ENCODE results near the gene PEX3. TPM values are rescaled to one million over a fixed set of nuclear protein-coding genes. Genes with fewer than 3 reads are reported as not detected.
"Not testable (repeated sequence)": the region's sequence is repeated elsewhere in the genome, so short reads cannot be mapped to it uniquely, and the experiment has no call there.

The PEX3 gene
- total RNA-seq, 1 experiment from 2014 or later, result 8.8 TPM

GRCh38 chr6:143441010-143441409, 9.6 kb upstream of the PEX3 start:
- no peak for DNase-seq (ENCODE audit: low read depth)
- in situ Hi-C loops (cut with HindIII; ENCODE audit: low pct_unique_long_range_greater_than_20kb, low sequenced_read_pairs), result no loop called here

- no peak for DNase-seq (ENCODE audit: low read depth)
- in situ Hi-C loops (cut with HindIII; ENCODE audit: low pct_unique_long_range_greater_than_20kb, low sequenced_read_pairs), result no loop called here
Observed at GRCh38 chr6:143441680-143442545, 8.7 kb upstream of the PEX3 start.

DNA sequence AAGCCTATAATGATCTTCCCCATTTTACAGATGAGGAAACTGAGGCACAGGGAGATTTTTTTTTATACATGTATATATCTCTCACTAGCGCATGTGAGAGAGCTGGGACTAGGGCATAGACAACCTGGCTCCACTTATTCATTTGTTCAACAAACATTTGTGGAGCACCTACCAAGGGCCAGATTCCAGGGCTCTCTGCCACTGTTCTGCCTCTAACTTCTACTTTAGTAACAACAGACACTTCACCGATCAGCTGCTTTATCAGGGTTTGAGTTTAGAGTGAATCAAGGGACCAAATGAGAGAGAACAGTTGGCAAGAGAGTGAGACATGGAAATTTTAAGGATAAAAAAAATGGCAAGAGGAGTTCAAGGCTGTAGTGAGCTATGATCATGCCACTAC, 7.5 kb upstream of the PEX3 start:
- in situ Hi-C loops (cut with HindIII; ENCODE audit: low pct_unique_long_range_greater_than_20kb, low sequenced_read_pairs), result no loop called here
- DNase-seq (ENCODE audit: low read depth), result no peak

GRCh38 chr6:143447865-143448264, 2.7 kb upstream of the PEX3 start:
- in situ Hi-C loops (cut with HindIII; ENCODE audit: low pct_unique_long_range_greater_than_20kb, low sequenced_read_pairs); DNase-seq (ENCODE audit: low read depth): not testable (repeated sequence)

DNA sequence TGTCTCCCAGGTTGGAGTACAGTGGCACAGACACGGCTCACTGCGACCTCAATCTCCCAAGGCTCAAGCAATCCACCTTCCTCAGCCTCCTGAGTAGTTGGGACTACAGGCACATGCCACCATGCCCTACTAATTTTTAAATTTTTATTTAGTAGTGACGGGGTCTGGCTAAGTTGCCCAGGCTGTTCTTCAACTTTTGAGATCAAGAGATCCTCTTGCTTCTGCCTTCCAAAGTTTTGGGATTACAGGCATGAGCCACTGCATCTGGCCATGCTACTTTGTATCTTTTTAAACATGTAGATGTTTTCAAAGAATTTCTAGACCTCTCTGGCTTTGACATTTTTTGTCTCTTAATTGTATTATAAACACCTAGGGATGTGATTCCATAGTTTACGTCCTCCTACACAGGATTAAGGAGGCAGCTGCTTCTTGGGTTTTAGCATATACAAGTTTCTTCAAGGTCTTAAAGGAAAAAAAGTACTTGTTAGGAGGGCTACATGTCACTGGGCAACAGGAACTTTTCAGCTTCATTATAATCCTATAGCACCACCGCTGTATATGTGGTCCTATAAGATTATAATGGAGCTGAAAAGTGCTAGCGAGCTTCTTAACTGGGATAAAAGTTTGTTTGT, 1.4 kb upstream of the PEX3 start:
- in situ Hi-C loops (cut with HindIII; ENCODE audit: low pct_unique_long_range_greater_than_20kb, low sequenced_read_pairs), result no loop called here

GRCh38 chr6:143449714-143450452, 722 bp upstream of the PEX3 start:
- DNase-seq (ENCODE audit: low read depth), result peak; percentile 24

More for the DNA sequence above, 1.4 kb upstream of the PEX3 start:
- no peak for DNase-seq (ENCODE audit: low read depth)

GRCh38 chr6:143451531-143451930, 926 bp downstream of the PEX3 start:
- in situ Hi-C loops (cut with HindIII; ENCODE audit: low pct_unique_long_range_greater_than_20kb, low sequenced_read_pairs), result no loop called here
- no peak for DNase-seq (ENCODE audit: low read depth)

More at GRCh38 chr6:143449714-143450452, 722 bp upstream of the PEX3 start:
- in situ Hi-C loops (cut with HindIII; ENCODE audit: low pct_unique_long_range_greater_than_20kb, low sequenced_read_pairs), result no loop called here

DNA sequence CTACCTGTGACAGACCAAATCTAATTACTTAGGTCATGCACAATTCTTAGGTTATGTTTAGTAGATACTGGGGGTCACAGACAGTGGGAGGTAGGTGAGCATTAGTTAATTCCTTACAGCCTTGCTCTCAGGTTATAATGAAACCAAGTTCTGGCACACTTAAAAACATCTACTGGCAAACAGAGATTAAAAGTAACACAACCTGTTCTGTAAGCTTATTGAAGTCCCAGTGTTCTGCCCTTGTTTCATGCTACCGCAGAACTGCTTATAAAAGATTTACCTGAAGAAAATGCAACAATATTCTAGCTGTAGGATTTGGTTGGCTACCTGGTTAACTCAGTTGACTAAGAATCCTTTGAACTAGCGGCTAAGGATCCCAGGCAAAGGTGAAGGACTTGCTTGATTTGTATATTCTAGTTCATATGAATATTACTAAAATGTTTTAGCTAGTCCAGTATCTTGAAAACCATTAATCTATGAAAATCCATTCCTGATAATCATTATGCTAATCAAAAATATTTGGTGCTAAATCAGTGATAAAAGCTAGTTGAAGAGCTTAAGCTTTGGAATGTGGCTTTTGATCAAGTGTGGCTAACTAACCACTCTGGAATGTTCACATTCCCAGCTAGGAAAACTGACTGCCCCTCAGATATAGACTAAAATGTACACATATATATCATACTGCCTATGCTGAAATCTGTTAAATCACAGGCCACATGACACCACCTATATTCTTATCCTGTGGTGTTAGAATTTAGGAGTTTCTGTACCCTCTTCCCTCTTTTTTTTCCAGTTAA, 7.2 kb downstream of the PEX3 start:
- in situ Hi-C loops (cut with HindIII; ENCODE audit: low pct_unique_long_range_greater_than_20kb, low sequenced_read_pairs), result no loop called here
- no peak for DNase-seq (ENCODE audit: low read depth)

GRCh38 chr6:143465546-143465945, 14.9 kb downstream of the PEX3 start:
- no peak for DNase-seq (ENCODE audit: low read depth)
- in situ Hi-C loops (cut with HindIII; ENCODE audit: low pct_unique_long_range_greater_than_20kb, low sequenced_read_pairs), result no loop called here

- no peak for DNase-seq (ENCODE audit: low read depth)
- in situ Hi-C loops (cut with HindIII; ENCODE audit: low pct_unique_long_range_greater_than_20kb, low sequenced_read_pairs), result no loop called here
Observed at GRCh38 chr6:143468026-143468425, 17.4 kb downstream of the PEX3 start.

DNA sequence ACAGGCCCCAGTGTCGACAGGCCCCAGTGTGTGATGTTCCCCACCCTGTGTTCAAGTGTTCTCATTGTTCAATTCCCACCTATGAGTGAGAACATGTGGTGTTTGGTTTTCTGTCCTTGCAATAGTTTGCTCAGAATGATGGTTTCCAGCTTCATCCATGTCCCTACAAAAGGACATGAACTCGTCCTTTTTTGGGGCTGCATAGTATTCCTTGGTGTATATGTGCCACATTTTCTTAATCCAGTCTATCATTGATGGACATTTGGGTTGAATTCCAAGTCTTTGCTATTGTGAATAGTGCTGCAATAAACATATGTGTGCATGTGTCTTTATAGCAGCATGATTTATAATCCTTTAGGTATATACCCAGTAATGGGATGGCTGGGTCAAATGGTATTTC, 18.2 kb downstream of the PEX3 start:
- in situ Hi-C loops (cut with HindIII; ENCODE audit: low pct_unique_long_range_greater_than_20kb, low sequenced_read_pairs), result not testable (repeated sequence)

DNA sequence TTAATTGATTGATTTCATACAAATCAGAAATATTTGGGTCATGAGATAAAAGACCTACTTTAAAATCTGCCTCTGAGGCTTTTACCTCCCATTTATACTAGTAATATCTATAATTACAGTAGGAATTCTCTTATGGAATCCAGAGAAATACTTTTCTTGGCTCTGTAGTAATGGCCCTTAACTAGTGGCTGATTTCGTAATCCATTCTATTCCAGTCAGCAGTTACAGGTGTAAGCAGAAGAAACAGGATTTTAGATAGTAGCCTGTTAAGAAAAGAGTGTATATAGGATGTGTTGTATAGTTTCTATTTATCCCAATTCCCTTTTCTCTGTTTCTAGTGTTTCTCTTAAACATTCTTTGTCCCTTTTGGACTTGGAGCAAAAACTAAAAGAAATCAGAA, 21.2 kb downstream of the PEX3 start:
- in situ Hi-C loops (cut with HindIII; ENCODE audit: low pct_unique_long_range_greater_than_20kb, low sequenced_read_pairs), result no loop called here
- DNase-seq (ENCODE audit: low read depth), result no peak

More for the DNA sequence above, 18.2 kb downstream of the PEX3 start:
- DNase-seq (ENCODE audit: low read depth), result not testable (repeated sequence)

DNA sequence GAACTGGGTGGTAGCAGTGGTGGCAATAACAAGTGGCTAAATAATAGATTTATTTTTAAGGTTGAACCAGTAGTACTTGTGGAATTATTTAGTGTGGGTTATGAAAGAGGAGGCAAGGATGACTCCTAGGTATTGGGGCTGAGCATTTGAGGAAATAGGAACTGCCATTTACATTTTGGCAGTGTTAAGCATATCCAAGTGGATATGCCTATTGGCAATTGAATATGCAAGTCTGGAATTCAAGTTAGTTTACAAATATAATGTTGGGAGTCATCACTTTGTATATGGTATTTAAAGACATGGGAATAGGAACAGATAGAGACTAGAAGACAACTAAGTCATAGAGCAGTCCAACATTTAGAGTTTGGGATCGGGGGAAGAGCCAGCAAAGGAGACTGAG, 25.9 kb downstream of the PEX3 start:
- no peak for DNase-seq (ENCODE audit: low read depth)
- in situ Hi-C loops (cut with HindIII; ENCODE audit: low pct_unique_long_range_greater_than_20kb, low sequenced_read_pairs), result no loop called here

- in situ Hi-C loops (cut with HindIII; ENCODE audit: low pct_unique_long_range_greater_than_20kb, low sequenced_read_pairs), result no loop called here
- DNase-seq (ENCODE audit: low read depth), result no peak
Observed at GRCh38 chr6:143478479-143479062, 28.0 kb downstream of the PEX3 start.

DNA sequence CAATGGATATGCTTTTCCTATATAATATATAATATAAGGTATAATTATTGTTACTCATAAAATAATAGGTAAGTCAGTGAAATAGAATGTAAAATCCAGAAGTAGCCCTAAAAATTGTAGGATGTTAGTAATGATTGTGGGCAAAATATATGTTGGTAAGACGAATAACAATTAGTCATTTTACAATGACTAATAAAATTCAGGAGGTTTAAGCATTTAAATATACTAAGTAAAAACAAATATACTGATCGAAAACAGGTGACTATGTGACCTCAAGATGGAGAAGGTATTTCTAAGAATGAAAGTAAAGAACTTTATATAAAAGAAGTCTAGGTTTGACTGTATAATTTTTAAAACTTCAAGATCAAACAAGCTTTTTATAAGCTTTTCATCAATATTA, 32.0 kb downstream of the PEX3 start:
- in situ Hi-C loops (cut with HindIII; ENCODE audit: low pct_unique_long_range_greater_than_20kb, low sequenced_read_pairs), result no loop called here
- no peak for DNase-seq (ENCODE audit: low read depth)

DNA sequence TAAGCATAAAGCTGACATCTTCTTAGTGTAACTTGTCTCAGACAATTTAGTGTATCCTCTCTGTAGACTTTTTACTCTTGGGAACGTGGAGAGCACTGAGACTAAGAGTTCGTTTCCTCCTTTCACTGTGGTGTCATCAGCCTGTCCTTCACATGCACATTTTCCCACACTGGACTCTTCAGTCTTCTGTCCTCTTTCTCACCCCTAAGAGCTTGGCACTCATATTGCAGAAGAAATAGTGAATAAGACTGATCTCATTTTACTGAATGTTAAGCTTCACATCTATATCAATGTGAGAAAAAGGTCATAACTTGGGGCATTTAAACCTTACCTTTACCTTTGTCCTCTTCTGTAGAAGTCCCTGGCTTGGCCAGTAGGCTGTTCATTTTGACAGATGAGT, 35.4 kb downstream of the PEX3 start:
- DNase-seq (ENCODE audit: low read depth), result no peak
- in situ Hi-C loops (cut with HindIII; ENCODE audit: low pct_unique_long_range_greater_than_20kb, low sequenced_read_pairs), result no loop called here

DNA sequence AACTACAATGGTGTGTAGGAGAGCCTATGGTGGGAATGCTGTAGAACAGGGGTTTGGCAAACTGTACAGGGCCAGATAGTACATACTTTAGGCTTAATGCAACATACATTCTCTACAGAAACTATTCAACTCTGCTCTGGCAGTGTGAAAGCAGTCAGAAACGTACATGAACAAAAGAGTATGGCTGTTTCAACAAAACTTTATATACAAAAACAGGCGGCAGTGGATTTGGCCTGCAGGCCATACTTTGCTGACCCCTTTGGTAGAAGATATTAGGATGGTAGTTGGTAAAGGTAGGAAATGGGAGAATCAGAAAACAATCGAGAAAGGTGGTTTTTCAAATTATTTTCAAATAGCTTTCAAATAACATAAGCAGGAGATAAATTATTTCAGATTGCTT, 36.1 kb downstream of the PEX3 start:
- in situ Hi-C loops (cut with HindIII; ENCODE audit: low pct_unique_long_range_greater_than_20kb, low sequenced_read_pairs), result no loop called here
- DNase-seq (ENCODE audit: low read depth), result no peak

GRCh38 chr6:143490244-143490643, 39.6 kb downstream of the PEX3 start:
- no peak for DNase-seq (ENCODE audit: low read depth)
- in situ Hi-C loops (cut with HindIII; ENCODE audit: low pct_unique_long_range_greater_than_20kb, low sequenced_read_pairs), result no loop called here

All from Caki2 (cell line).